ENCODE data around the gene TSPOAP1. TPM values are rescaled to one million over a fixed set of nuclear protein-coding genes. Genes with fewer than 3 reads are reported as not detected.

The TSPOAP1 gene
- total RNA-seq, 1 donor from 2014 or later, result 3.5 TPM

DNA sequence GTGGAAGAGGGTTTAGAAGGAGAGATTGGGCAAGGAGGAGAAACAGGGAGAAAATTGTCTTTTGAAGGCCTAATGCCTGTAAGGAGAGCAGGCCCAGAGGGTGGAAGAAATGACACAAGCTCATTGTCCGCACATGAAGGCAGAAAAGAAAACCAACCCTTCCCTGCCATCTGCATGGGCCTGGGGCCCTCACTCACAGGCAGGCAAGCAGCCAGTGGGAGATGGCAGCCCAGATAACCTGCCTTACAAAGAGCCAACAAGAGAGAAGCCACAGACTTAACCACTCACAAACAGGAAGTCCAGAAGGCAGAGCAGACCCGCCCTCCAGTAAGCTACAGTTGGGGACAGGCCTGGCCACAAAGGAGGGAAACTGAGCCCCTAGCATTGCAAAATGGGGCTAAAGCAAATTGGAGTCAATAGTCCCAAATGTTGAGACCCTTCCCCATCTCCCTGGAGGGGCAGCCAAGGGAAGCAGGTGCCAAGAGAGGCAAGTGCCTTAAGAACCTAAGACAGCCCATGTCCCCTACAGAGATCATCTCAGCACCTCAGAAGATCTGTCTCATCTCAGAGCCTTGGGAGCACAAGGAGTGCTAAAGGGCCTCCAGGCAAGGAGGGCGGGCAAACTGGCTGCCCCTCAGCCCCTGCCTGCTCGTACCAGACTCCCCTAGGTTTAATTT lies 7.3 kb upstream of the TSPOAP1 start:
- no peak overlapping the region for H3K4me3 ChIP-seq (ENCODE audit: low read depth, low read length)
- no peak for DNase-seq (ENCODE audit: low read depth)
- TF ChIP-seq, protein P1, sequence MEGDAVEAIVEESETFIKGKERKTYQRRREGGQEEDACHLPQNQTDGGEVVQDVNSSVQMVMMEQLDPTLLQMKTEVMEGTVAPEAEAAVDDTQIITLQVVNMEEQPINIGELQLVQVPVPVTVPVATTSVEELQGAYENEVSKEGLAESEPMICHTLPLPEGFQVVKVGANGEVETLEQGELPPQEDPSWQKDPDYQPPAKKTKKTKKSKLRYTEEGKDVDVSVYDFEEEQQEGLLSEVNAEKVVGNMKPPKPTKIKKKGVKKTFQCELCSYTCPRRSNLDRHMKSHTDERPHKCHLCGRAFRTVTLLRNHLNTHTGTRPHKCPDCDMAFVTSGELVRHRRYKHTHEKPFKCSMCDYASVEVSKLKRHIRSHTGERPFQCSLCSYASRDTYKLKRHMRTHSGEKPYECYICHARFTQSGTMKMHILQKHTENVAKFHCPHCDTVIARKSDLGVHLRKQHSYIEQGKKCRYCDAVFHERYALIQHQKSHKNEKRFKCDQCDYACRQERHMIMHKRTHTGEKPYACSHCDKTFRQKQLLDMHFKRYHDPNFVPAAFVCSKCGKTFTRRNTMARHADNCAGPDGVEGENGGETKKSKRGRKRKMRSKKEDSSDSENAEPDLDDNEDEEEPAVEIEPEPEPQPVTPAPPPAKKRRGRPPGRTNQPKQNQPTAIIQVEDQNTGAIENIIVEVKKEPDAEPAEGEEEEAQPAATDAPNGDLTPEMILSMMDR (conservative IDR thresholded peaks at IDR 0.05; ENCODE audit: low read depth, low read length), result no peak

DNA sequence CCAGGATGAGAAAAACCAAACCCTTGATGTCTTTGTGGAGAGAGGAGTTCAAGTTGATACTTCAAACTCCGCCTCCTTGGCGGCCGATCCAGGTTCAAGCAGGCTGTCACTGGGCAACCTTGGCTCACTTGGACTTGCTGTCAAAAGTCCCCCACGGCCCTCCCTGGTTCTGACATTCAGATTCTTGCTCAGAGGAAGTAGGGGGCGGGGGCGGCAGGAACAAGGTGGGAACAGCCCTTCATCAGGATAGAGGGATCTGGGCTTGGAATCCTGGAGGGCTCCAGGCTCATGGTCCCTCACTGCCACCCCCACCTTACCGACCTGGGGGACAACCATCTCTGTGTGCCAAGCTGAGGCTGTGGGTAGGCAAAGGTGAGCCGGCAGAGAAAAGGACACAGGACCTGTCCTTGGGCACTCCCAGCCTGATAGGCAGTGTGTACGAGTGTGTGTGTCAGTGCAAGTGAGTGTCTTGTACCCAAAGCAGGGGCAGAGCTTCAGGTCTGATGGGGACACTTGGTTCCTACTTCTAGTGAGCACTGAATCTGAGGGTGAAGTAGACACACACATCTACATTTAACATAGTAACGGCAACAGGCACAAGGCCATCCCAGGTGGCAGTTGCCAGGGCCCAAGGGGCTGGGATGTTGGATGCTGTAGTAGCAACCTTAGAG lies 6.6 kb upstream of the TSPOAP1 start:
- no peak for DNase-seq (ENCODE audit: low read depth)
- no peak overlapping the region for H3K4me3 ChIP-seq (ENCODE audit: low read depth, low read length)
- TF ChIP-seq, protein P1 (conservative IDR thresholded peaks at IDR 0.05; ENCODE audit: low read depth, low read length), result no peak

DNA sequence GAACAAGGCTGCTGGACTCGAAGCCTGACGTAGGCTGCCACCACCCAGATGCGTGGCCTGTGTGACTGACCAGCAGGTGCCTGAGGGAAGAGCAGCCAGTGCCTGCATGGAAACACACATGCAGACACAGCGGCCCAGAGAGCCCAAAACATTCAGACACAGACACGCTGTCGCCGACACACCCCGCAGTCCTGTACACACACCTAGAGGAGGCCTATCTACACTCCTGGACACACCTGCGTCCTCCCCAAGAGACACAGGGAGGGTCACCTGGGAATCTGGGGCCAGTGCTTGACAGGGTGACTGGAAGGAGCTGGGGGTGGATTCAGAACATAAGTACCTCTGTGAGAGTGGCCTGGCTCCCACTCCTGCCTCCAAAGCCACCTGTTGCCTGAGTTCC lies 6.1 kb upstream of the TSPOAP1 start:
- DNase-seq (ENCODE audit: low read depth), result no peak
- no peak overlapping the region for H3K4me3 ChIP-seq (ENCODE audit: low read depth, low read length)
- TF ChIP-seq, protein P1 (conservative IDR thresholded peaks at IDR 0.05; ENCODE audit: low read depth, low read length), result no peak

DNA sequence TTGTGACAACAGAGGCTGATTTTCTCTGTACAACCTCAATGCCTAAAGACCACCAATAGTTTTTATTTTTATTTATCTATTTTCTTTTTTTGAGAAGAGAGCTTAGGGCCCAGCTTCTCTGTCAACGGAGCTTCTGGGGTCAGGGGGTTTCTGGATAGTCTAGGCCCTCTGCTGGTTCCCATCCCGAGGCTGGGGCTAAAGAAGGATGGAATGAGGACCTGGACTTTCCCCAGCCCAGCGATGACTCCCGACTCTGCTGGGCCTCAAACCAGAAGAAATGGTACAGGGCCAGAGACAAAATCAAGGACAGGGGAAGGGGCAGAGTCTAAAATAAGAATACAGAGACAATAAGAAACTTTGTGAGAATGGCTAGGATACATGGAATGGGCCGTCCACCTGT lies 5.7 kb upstream of the TSPOAP1 start:
- no peak for DNase-seq (ENCODE audit: low read depth)
- no peak overlapping the region for H3K4me3 ChIP-seq (ENCODE audit: low read depth, low read length)
- TF ChIP-seq, protein P1 (conservative IDR thresholded peaks at IDR 0.05; ENCODE audit: low read depth, low read length), result no peak

DNA sequence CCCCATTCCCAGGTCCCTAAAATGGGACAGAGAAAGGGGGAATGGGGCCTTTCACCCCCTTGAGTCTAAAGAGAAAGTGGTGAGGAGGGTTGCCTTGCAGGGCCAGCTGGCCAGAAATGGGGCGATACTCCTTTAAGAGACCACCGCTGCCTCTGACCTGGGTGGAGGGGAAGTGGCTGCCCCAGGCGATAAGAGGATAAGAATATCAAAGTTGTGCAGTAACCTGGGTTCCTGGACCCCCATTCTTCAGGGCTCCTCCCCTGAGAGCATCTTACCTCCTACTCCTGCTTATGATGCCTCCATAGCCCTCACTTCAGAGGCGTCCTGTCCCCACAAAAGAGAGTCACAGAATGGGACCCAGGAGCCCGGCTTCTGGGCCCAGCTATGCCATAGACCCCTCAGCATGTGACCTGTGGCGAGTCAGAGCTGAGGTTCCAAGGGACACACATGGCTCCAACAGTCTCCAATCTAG lies 5.2 kb upstream of the TSPOAP1 start:
- TF ChIP-seq, protein P1 (conservative IDR thresholded peaks at IDR 0.05; ENCODE audit: low read depth, low read length), result no peak
- no peak overlapping the region for H3K4me3 ChIP-seq (ENCODE audit: low read depth, low read length)

DNA sequence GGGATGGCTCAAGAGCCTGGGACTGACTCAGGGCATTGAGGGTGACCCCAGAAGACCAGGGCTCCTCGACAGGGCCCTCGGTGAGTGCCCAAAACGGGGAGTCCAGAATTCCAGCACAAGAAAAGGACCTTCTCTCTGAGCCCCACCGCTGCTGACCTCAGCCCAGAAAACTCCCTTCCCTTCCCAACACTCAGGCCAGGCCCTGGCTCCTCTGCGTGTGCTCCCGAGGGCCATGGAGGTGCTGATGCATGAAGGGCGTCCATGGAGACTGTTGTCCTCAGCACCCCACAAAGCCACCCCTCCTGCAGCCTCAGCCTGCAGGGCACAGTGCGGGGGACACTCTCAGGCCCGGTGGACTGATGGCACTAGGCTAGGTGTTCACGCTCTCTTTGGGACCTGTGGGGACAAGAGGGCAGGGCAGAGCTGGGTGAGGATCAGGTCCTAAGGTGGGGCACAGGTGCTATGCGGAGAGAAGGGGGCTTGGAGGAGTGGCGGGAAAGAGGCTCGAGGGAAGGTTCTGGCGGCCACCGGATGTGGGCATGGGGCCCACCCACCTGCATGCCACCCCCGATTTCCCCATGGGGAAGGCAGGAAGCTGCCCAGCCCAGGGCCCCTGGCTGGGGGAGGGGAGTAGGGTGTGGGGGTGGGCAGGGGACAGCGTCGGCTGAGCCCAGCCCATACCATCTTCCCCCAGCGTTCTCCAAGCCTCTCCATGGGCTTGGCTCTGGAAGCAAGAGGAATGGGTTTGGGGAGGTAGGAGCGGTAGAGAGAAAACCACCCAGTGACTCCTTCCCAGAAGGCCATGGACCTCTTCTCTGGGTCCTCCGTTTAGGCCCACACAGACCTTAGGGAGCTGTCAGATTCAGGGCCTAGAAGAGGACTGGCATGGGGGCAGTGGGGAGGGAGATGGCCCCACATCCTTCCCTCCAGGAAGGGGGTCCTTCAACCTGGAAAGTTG lies 4.5 kb upstream of the TSPOAP1 start:
- TF ChIP-seq, protein P1 (conservative IDR thresholded peaks at IDR 0.05; ENCODE audit: low read depth, low read length), result no peak

More for the DNA sequence above, 5.2 kb upstream of the TSPOAP1 start:
- DNase-seq (ENCODE audit: low read depth), result no peak

More for the DNA sequence above, 4.5 kb upstream of the TSPOAP1 start:
- DNase-seq (ENCODE audit: low read depth), result no peak
- no peak overlapping the region for H3K4me3 ChIP-seq (ENCODE audit: low read depth, low read length)

All from epithelial cell of proximal tubule (primary cell).